HepG2 (cell line): ENCODE data around the gene CELSR3. TPM values are rescaled to one million over a fixed set of nuclear protein-coding genes. Genes with fewer than 3 reads are reported as not detected.

Experiments
- AKAP8 ChIP-seq: sonication (generic); formaldehyde crosslinking; IDR thresholded peaks from 2 replicates; pipeline ENCODE4 v1.5.1; 2020; ENCODE audit warnings: mild to moderate bottlenecking, missing genetic modification reagents
- ARID4A ChIP-seq: sonication (generic); formaldehyde crosslinking; IDR thresholded peaks from 2 replicates; pipeline ENCODE4 v1.5.0; 2020; ENCODE audit warnings: mild to moderate bottlenecking, missing genetic modification reagents, borderline replicate concordance
- ATF1 ChIP-seq: IDR thresholded peaks from 2 replicates; pipeline ENCODE4 v1.6.1; 2016; ENCODE audit warnings: mild to moderate bottlenecking, control low read depth
- IRX3 ChIP-seq: sonication (generic); formaldehyde crosslinking; IDR thresholded peaks from 2 replicates; pipeline ENCODE4 v1.8.1; 2023; ENCODE audit warnings: mild to moderate bottlenecking, low read depth, missing genetic modification reagents, borderline replicate concordance
- KDM6A ChIP-seq: IDR thresholded peaks from 2 replicates; pipeline ENCODE4 v1.6.1; 2016; ENCODE audit warnings: low read depth
- KMT2A ChIP-seq: sonication (generic); formaldehyde crosslinking; IDR thresholded peaks from 2 replicates; pipeline ENCODE4 v1.4.0; 2020; ENCODE audit warnings: missing genetic modification reagents
- MED1 ChIP-seq: sonication (generic); formaldehyde crosslinking; IDR thresholded peaks from 2 replicates; pipeline ENCODE4 v1.4.0; 2020; ENCODE audit warnings: missing genetic modification reagents
- RNF219 ChIP-seq: sonication (generic); formaldehyde crosslinking; IDR thresholded peaks from 2 replicates; pipeline ENCODE4 v1.5.0; 2020; ENCODE audit warnings: mild to moderate bottlenecking, missing genetic modification reagents
- STAT5B ChIP-seq: sonication (generic); formaldehyde crosslinking; IDR thresholded peaks from 2 replicates; pipeline ENCODE4 v1.4.0; 2020; ENCODE audit warnings: missing genetic modification reagents
- THAP8 ChIP-seq: sonication (generic); formaldehyde crosslinking; IDR thresholded peaks from 2 replicates; pipeline ENCODE4 v1.5.1; 2020; ENCODE audit warnings: missing genetic modification reagents, mild to moderate bottlenecking, borderline replicate concordance
- ZNF136 ChIP-seq: sonication (generic); formaldehyde crosslinking; IDR thresholded peaks from 2 replicates; pipeline ENCODE4 v1.8.1; 2022; ENCODE audit warnings: low read depth, mild to moderate bottlenecking, moderate library complexity, missing genetic modification reagents
- ZNF142 ChIP-seq: sonication (generic); formaldehyde crosslinking; IDR thresholded peaks from 2 replicates; pipeline ENCODE4 v1.4.0; 2020; ENCODE audit warnings: missing genetic modification reagents
- ZNF24 ChIP-seq: fragments of 450-650 bp; IDR thresholded peaks from 2 replicates; pipeline ENCODE4 v1.6.1; 2017; ENCODE audit warnings: antibody characterized with exemption, mild to moderate bottlenecking
- ZNF761 ChIP-seq: sonication (generic); formaldehyde crosslinking; conservative IDR thresholded peaks from 2 replicates; pipeline ENCODE4 v1.4.0; 2020; ENCODE audit warnings: mild to moderate bottlenecking, missing genetic modification reagents
- ZNF883 ChIP-seq: sonication (generic); formaldehyde crosslinking; IDR thresholded peaks from 2 replicates; pipeline ENCODE4 v1.5.1; 2020; ENCODE audit warnings: mild to moderate bottlenecking, missing genetic modification reagents; ENCODE audit errors: not compliant biosample characterization
- polyA plus RNA-seq, 8 experiments: library from polyadenylated mRNA; depleted of rRNA in 3 of 8; stranded (reverse) in 7 of 8; unstranded in 1 of 8; fragments of >200 nt; fragmentation: Illumina TruSeq in 4 of 8; extraction: Trizol in 4 of 8; gene quantifications; 2 replicates each; pipeline versions ENCODE4 v1.2.1 to v1.2.3, GENCODE V29; 2011 to 2016; ENCODE audit warnings: low read depth in 4 of 8, missing spikeins in 1 of 8, mixed read lengths in 1 of 8; ENCODE audit not compliant: insufficient read depth in 1 of 8
- total RNA-seq, 5 experiments: library from RNA; depleted of rRNA; stranded (reverse); fragments of >200 nt; fragmentation: Illumina TruSeq; extraction: Trizol; gene quantifications; 2 replicates each; pipeline ENCODE4 v1.2.3, GENCODE V29; 2016; ENCODE audit warnings: low read depth in 1 of 5

Gene CELSR3
- total and polyA plus RNA-seq, 2 of the 13 experiments (the other 11 are each of a cell fraction or from before 2014, with no cell fraction given) = 5.4 to 6.7 TPM

GRCh38 chr3:48685603-48686511 lies 23.2 kb upstream of the CELSR3 start, which contains the start of gene NCKIPSD (continued):
- TF ChIP-seq ZNF142 (CRISPR knock-in tag) (peak; percentile 37; the same call in 1 of the 2 replicates), THAP8 (CRISPR knock-in tag) (peak; percentile 94), STAT5B (CRISPR knock-in tag) (no peak), KDM6A (CRISPR knock-in tag) (no peak), ATF1 (CRISPR knock-in tag) (no peak), MED1 (CRISPR knock-in tag) (peak; percentile 56; the same call in 1 of the 2 replicates), IRX3 (no peak), ZNF883 (CRISPR knock-in tag) (peak; percentile 94), ZNF761 (no peak; the same call in 1 of the 2 replicates), ZNF24 (no peak), AKAP8 (CRISPR knock-in tag) (peak; percentile 91), KMT2A (CRISPR knock-in tag) (peak; percentile 87), ARID4A (peak; percentile 96; the same call in 1 of the 2 replicates), ZNF136 (CRISPR knock-in tag) (0 out of 2 replicates have a peak, but pooled peaks have one; percentile 61), RNF219 (CRISPR knock-in tag) (no peak)
